Measurements from ENCODE around the gene TMIE.

DNA sequence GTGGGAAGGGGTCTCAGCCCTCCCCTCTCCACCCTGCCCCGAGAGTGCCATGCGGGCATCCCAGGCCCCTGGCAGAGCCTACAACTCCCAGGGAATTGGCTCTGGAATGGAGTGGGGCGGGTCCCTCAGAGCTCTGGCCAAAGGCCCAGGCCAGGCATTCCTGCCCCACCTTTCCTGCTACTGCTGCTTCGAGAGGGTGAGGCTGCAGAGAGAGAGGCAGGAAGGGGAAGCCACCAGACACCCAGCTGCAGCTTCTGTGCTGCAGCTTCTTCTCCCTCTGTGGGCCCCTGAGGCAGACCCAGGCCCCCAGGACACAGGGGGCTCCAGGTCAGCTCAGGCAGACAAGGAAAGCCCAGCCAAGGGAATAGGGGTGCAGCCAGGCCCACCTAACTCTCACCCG is 10.4 kb upstream of the TMIE start:
- TF ChIP-seq ZFP36 (IDR thresholded peaks at IDR 0.05; ENCODE audit: borderline replicate concordance, partially characterized antibody) = no peak
- no peak for TF ChIP-seq KDM1A (IDR thresholded peaks at IDR 0.05; ENCODE audit: low read depth)
- TF ChIP-seq POLR2A (IDR thresholded peaks at IDR 0.05; ENCODE audit: low read length) = no peak
- no peak for TF ChIP-seq REST (IDR thresholded peaks at IDR 0.05)
- no peak for TF ChIP-seq CTCF (IDR thresholded peaks at IDR 0.05)
- TF ChIP-seq BHLHE40 (IDR thresholded peaks at IDR 0.05; ENCODE audit: low read depth, low read length) = no peak
